Progenitor cell of endocrine pancreas (in vitro differentiated cells): ENCODE data around the gene COL19A1. TPM values are rescaled to one million over a fixed set of nuclear protein-coding genes. Genes with fewer than 3 reads are reported as not detected.
A peak's percentile ranks its signal among the peaks of the same experiment; 100 is the strongest.
"Not testable (repeated sequence)": the region's sequence is repeated elsewhere in the genome, so short reads cannot be mapped to it uniquely, and the experiment has no call there.

Source experiments
- DNase-seq: peaks from one replicate; pipeline ENCODE4 v3.0.0; 2021; ENCODE audit warnings: low spot score; ENCODE audit not compliant: unreplicated experiment
- H3K27ac Mint-ChIP-seq: 2 replicates; pipeline ENCODE4 v1.8.0; 2021; ENCODE audit warnings: mild to moderate bottlenecking, moderate library complexity, mixed read lengths
- H3K27me3 Mint-ChIP-seq: 2 replicates; pipeline ENCODE4 v1.8.0; 2021; ENCODE audit warnings: mixed read lengths
- H3K36me3 Mint-ChIP-seq: 2 replicates; pipeline ENCODE4 v1.8.0; 2022; ENCODE audit warnings: mixed read lengths; ENCODE audit not compliant: insufficient read depth
- H3K4me1 Mint-ChIP-seq: 2 replicates; pipeline ENCODE4 v1.8.0; 2021; ENCODE audit warnings: low read depth, mixed read lengths
- H3K4me3 Mint-ChIP-seq: 2 replicates; pipeline ENCODE4 v1.8.0; 2021; ENCODE audit warnings: low read depth, mild to moderate bottlenecking, moderate library complexity, mixed read lengths
- H3K9me3 Mint-ChIP-seq: 2 replicates; pipeline ENCODE4 v1.8.0; 2021; ENCODE audit warnings: low read depth, mixed read lengths
- total RNA-seq: library from RNA; stranded (reverse); gene quantifications from 2 replicates; pipeline ENCODE4 v1.2.1, GENCODE V29; 2021
- TF ChIP-seq, protein P1 (sequence below): fragments of 200-600 bp; sonication (generic); IDR thresholded peaks from one replicate; pipeline ENCODE4 v1.5.0; 2021; ENCODE audit warnings: antibody characterized with exemption, mild to moderate bottlenecking; ENCODE audit not compliant: unreplicated experiment

COL19A1 gene
- total RNA-seq, 1 donor from 2014 or later, result 2.3 TPM

DNA sequence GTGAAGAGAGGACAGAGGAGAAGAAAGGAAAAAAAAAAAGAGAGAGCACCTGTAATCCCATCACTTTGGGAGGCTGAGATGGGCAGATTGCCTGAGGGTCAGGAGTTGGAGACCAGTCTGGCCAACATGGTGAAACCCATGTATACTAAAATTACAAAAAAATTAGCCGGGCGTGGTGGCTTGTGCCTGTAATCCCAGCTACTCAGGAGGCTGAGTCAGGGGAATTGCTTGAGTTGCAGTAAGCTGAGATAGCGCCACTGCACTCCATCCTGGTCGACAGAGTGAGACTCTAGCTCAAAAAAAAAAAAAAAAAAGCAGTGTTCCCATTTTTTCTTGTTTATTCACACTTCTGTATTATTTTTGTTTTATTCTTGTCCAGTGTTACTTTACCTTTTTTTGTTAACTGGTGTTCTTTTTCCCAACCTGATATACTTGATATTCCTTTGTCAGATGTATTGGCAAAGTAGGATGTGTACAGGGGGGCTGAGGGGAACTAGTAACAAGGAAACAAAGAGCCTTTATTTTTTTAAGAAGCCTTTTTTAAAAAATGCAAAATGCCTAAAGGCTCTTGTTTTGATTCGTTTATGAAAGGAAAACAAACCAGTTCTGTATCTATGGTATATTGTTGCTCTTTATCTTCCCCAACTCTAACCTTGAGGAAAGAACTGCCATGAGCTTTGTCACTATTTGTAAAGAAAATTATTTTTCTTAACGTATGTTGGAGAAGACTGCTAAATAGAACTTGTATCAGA lies 22.3 kb downstream of the COL19A1 start:
- H3K4me1 Mint-ChIP-seq, result peaks cover 4% of the 10 kb centered on the region
- no peak overlapping the region for H3K27ac Mint-ChIP-seq
- TF ChIP-seq, protein P1, sequence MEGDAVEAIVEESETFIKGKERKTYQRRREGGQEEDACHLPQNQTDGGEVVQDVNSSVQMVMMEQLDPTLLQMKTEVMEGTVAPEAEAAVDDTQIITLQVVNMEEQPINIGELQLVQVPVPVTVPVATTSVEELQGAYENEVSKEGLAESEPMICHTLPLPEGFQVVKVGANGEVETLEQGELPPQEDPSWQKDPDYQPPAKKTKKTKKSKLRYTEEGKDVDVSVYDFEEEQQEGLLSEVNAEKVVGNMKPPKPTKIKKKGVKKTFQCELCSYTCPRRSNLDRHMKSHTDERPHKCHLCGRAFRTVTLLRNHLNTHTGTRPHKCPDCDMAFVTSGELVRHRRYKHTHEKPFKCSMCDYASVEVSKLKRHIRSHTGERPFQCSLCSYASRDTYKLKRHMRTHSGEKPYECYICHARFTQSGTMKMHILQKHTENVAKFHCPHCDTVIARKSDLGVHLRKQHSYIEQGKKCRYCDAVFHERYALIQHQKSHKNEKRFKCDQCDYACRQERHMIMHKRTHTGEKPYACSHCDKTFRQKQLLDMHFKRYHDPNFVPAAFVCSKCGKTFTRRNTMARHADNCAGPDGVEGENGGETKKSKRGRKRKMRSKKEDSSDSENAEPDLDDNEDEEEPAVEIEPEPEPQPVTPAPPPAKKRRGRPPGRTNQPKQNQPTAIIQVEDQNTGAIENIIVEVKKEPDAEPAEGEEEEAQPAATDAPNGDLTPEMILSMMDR, result no peak
- no peak for DNase-seq
- H3K36me3 Mint-ChIP-seq, result peaks cover 14% of the 10 kb centered on the region
- H3K27me3 Mint-ChIP-seq, result no peaks in the 10 kb centered on the region
- peaks cover 28% of the 10 kb centered on the region for H3K9me3 Mint-ChIP-seq
- no peak overlapping the region for H3K4me3 Mint-ChIP-seq

- not testable (repeated sequence) for H3K4me1 Mint-ChIP-seq, DNase-seq, H3K27me3 Mint-ChIP-seq, H3K27ac Mint-ChIP-seq, H3K4me3 Mint-ChIP-seq
- Mint-ChIP-seq H3K9me3 (peaks cover 25% of the 10 kb centered on the region), H3K36me3 (peaks cover 14% of the 10 kb centered on the region)
Observed at GRCh38 chr6:69889234-69889974, 23.0 kb downstream of the COL19A1 start.

GRCh38 chr6:69892561-69892960 lies 26.2 kb downstream of the COL19A1 start:
- H3K27me3 Mint-ChIP-seq, H3K4me3 Mint-ChIP-seq, DNase-seq, H3K27ac Mint-ChIP-seq: not testable (repeated sequence)
- Mint-ChIP-seq H3K36me3 (peaks cover 14% of the 10 kb centered on the region), H3K4me1 (peaks cover 12% of the 10 kb centered on the region), H3K9me3 (peaks cover 26% of the 10 kb centered on the region)

- Mint-ChIP-seq H3K9me3 (peaks cover 24% of the 10 kb centered on the region), H3K36me3 (peaks cover 12% of the 10 kb centered on the region), H3K4me1 (peaks cover 12% of the 10 kb centered on the region)
- H3K27me3 Mint-ChIP-seq, H3K4me3 Mint-ChIP-seq, DNase-seq, H3K27ac Mint-ChIP-seq: not testable (repeated sequence)
Observed at GRCh38 chr6:69893266-69893665, 26.9 kb downstream of the COL19A1 start.

DNA sequence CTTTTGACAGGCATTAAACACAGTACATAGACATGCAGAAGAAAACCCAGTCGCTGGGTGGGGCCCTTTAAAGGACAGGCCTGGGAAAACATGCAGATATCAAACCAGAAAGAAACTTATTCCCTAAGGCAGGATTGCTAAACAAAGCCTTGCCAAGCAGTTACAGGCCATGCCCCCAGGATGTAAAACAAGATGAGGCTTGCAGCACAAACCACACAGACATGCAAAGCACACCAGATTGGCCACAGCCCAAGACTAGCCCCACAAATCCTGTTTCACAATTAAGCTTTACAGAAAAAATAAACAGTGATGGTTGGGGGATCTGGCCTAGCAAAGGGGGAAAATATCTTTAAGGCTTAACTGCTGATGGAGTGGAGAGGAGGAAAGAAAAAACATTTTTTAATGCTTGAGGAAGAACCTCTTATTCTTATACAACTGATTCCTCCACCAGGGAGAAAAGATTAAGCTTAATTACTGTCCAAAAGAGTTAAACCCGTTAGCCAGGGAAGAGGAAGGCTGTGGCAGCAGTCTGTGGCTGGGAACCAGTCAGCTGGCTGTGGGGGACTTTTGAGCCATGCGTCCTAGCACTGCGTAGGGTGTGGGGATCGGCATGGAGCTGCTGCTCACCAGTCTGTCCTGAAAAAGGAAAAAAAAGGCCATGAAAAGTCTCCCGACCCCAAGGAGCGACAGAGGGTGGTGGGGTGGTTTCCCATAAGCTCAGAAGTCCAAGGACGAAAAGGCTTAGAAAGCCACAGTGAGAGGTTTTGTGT lies 28.4 kb downstream of the COL19A1 start:
- peaks cover 10% of the 10 kb centered on the region for H3K36me3 Mint-ChIP-seq
- TF ChIP-seq, protein P1, result no peak
- no peaks in the 10 kb centered on the region for H3K27me3 Mint-ChIP-seq
- peaks cover 19% of the 10 kb centered on the region for H3K9me3 Mint-ChIP-seq
- peaks cover 12% of the 10 kb centered on the region for H3K4me1 Mint-ChIP-seq
- DNase-seq, result no peak
- no peak overlapping the region for H3K4me3 Mint-ChIP-seq
- peak overlapping the region; percentile 43 for H3K27ac Mint-ChIP-seq

DNA sequence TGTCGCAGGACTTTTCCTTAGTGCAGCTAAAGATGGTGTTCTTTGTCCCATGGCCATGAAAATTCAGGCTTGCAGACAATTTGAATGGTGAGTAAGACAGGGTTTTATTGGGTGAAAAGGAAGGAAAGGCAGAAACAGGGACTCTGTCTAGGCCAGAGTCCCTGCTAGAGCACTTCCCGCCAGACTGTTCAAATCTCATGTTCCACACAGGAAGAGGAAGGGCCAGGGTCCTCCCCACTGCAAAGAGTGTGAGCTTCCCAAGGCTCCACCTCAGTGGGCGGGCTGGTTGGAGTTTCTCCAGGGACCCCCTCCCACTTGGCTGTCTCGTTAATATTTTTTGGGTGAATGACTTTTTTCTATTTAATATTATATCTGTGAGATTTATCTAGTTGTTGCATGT lies 29.0 kb downstream of the COL19A1 start:
- DNase-seq, result no peak
- Mint-ChIP-seq H3K27me3 (no peaks in the 10 kb centered on the region), H3K27ac (no peak overlapping the region)

More for the DNA sequence above, 29.0 kb downstream of the COL19A1 start:
- TF ChIP-seq, protein P1, result no peak
- H3K4me1 Mint-ChIP-seq, result peaks cover 12% of the 10 kb centered on the region
- H3K4me3 Mint-ChIP-seq, result no peak overlapping the region
- peaks cover 5% of the 10 kb centered on the region for H3K36me3 Mint-ChIP-seq
- peaks cover 13% of the 10 kb centered on the region for H3K9me3 Mint-ChIP-seq
